Astrocyte of the spinal cord (primary cell): Measurements from ENCODE around the gene GOSR2.

Experiments used
- DNase-seq: peaks from one replicate; pipeline ENCODE4 v3.0.0; 2011; ENCODE audit warnings: low read depth, low spot score
- H3K4me3 ChIP-seq: 2 replicates; pipeline ENCODE4 v1.5.1; 2011; ENCODE audit warnings: low read depth, mild to moderate bottlenecking, low read length, moderate library complexity
- in situ Hi-C: cut with HindIII; loops from 2 replicates; pipeline ENCODE4 v1.10.0; 2017; ENCODE audit warnings: low sequenced_read_pairs
- TF ChIP-seq, protein P1 (sequence below): IDR thresholded peaks from 2 replicates; pipeline ENCODE4 v1.5.1; 2012; ENCODE audit warnings: low read depth, mild to moderate bottlenecking, low read length, inconsistent platforms

Gene GOSR2

DNA sequence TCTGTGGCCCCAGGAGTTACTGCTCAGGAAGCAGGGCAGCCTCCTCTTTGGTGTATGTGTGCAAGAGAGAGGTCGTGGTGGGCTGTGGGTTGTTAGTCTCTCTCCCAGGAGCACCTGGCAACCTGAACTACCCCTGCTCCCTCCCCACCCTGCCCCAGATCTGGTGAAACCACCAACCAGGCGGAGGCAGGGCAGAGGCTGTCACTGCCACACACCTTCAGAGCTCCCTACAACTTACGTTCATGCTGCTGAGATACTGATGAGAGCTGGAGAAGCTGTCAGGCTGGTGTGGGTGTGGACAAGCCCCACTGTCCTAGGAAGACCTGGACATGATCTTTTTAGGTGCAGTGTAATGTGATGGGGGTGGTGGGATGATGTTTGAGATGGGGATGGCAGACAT is 24.3 kb downstream of the GOSR2 start:
- no peak overlapping the region for H3K4me3 ChIP-seq
- in situ Hi-C loops: no loop called here
- TF ChIP-seq, protein P1, sequence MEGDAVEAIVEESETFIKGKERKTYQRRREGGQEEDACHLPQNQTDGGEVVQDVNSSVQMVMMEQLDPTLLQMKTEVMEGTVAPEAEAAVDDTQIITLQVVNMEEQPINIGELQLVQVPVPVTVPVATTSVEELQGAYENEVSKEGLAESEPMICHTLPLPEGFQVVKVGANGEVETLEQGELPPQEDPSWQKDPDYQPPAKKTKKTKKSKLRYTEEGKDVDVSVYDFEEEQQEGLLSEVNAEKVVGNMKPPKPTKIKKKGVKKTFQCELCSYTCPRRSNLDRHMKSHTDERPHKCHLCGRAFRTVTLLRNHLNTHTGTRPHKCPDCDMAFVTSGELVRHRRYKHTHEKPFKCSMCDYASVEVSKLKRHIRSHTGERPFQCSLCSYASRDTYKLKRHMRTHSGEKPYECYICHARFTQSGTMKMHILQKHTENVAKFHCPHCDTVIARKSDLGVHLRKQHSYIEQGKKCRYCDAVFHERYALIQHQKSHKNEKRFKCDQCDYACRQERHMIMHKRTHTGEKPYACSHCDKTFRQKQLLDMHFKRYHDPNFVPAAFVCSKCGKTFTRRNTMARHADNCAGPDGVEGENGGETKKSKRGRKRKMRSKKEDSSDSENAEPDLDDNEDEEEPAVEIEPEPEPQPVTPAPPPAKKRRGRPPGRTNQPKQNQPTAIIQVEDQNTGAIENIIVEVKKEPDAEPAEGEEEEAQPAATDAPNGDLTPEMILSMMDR: no peak
- DNase-seq: no peak

DNA sequence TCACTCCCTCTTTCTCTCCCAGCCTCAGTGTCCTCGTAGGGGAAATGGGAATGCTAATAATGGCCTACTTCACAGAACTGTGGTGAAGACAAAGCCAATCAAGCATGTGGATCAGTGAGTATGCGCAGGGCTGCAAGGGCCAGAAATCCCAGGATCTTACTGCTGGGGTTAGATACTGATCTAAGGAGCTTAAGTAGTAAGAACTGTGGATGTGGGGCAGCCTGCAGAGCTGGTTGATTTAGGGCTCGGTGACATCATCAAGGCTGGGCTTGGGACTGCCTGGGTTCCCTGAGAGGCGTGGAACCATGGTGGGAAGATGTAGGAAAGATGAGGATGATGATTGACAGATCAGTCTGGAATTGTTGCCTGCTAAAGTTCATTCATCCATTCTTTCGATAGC is 25.6 kb downstream of the GOSR2 start:
- in situ Hi-C loops: no loop called here
- no peak for DNase-seq
- H3K4me3 ChIP-seq: no peak overlapping the region
- TF ChIP-seq, protein P1: no peak

- H3K4me3 ChIP-seq: no peak overlapping the region
- in situ Hi-C loops: no loop called here
- TF ChIP-seq, protein P1: no peak
- no peak for DNase-seq
Measured at GRCh38 chr17:46949291-46950174, 26.6 kb downstream of the GOSR2 start.

DNA sequence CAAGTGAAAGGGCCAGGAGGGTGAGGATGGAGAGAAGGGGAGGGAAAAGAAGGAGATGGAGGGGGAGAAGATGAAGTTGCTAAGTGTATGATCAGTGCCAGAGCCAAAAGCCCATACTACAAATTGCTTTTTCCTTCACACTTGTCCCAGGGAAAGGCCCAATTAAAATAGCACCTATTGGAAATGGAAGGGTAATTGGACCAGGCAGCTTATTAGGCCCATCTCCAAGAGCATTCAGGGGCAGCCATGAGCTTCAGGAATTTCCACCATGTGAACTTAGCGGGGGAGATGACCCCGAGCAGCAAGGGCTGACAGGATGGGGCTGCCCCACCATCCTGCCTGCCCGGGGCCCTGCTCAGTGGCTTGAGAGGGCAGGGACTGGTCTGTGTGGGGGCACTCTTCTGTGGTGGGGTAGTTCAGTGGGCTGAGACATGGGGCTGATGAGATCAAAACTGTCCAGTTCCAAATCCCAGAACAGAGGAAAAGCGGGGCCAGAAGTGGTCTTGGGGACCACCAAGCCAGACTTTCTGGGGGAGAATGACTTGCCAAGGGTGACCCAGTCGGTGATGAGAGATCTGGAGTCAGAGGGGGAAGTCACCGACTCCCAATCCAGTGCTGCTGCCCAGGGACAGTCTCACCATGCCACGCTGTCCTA is 27.5 kb downstream of the GOSR2 start:
- TF ChIP-seq, protein P1: no peak
- no peak overlapping the region for H3K4me3 ChIP-seq
- DNase-seq: no peak
- in situ Hi-C loops: no loop called here

DNA sequence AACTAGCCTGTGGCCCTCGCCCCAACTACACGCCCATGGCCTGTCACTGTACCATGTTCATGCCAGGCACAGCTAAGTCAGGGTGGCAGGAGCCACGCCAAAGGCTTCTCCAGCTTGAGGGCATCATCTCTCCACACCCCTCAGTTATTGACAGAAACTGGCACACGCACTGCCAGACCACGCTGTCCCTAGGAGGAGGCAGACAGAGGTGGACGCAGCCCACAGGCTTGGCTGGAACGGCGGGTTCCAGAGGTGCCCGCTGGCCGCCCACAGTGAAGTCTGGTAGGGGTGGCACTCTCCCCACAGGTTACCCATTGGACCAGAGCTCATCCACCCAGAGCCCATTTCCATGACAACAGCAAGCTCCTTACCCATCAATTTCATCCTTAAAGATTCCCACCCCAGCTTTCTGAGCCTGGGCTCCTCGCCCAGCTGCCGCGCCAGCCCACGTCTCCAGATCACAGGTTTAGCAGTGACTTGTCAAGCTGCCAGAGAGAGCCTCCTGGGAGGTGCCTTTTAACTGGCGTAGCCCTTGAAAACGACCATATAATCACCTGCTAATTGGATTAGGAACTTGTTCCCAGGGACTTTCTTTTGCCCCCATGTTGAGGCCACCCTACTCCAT is 28.1 kb downstream of the GOSR2 start:
- no peak for DNase-seq
- no peak overlapping the region for H3K4me3 ChIP-seq
- in situ Hi-C loops: no loop called here
- TF ChIP-seq, protein P1: no peak

GRCh38 chr17:46951706-46952105 is 28.7 kb downstream of the GOSR2 start:
- TF ChIP-seq, protein P1: no peak
- H3K4me3 ChIP-seq: no peak overlapping the region
- no peak for DNase-seq
- in situ Hi-C loops: no loop called here
